ENCODE measurements around the gene LIPT2.

The LIPT2 gene

GRCh38 chr11:74466916-74467885 lies 26.3 kb downstream of the LIPT2 start, which contains the start of gene KCNE3:
Gene KCNE3 (minus strand): TSS chr11:74467549. CDS start chr11:74457563, 9,986 bp downstream.
- DNase-seq (ENCODE audit: low read depth in 2 of 2), result no peak

DNA sequence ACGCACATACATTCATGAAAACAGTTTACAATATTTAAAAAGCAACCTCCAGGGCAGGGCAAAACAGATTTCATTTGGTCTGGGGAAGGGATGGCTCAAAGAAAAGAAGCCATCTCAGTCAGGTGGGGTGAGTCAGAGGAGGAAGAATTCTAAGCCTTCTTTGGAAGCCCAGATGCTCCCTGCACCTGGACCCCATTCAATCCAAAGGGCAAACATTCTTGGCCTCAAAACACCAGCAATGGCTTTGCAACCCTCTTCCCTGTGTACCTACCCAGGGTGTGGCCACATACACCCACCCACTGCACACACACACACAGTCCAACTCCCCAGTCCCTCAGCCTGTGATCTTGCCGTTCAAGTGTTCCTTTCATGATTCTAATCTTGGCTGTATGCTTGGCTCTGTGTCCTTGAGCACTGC lies 28.2 kb downstream of the LIPT2 start:
- DNase-seq (ENCODE audit: low read depth in 2 of 2), result no peak

DNA sequence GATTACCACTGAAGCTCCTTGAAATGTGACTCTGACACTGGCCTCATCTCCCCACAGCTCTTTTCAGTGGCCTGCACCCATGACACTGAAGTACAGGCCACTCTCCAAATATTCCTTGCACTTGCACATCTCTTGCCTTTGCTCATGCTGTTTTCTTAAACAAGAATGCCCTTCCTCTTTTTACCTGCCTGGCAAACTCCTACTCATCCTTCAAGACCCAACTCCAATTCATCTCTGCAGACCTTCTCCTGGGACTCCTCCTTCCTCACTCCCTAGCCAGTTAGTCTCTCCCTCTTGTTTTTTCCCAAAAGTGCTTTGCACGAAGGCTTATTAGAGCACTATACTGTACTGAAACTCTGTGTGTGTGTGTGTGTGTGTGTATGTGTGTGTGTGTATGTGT lies 28.8 kb downstream of the LIPT2 start:
- DNase-seq (ENCODE audit: low read depth in 2 of 2), result no peak

DNA sequence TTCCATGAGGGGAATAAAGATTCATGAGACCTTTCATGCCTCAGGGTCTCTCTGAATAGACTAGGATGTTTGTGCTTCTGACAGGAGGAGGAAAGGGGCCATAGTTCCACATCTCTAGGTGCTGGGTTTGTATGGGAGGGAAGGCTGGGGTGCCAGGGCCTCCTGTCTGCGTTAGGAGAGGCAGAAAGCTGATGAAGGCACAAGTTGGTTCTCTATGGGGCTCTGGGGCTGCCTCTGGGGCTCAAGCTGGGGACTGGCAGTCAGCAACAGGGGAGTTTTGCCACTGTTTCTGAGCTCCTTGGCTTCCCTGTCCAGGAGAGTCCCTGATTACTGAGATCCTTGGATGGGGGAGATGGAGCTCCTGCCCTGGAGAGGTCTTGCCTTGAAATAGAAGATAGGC lies 30.3 kb downstream of the LIPT2 start:
- no peak for DNase-seq (ENCODE audit: low read depth in 2 of 2)

GRCh38 chr11:74462631-74463030 lies 30.9 kb downstream of the LIPT2 start:
- no peak for DNase-seq (ENCODE audit: low read depth in 2 of 2)

DNA sequence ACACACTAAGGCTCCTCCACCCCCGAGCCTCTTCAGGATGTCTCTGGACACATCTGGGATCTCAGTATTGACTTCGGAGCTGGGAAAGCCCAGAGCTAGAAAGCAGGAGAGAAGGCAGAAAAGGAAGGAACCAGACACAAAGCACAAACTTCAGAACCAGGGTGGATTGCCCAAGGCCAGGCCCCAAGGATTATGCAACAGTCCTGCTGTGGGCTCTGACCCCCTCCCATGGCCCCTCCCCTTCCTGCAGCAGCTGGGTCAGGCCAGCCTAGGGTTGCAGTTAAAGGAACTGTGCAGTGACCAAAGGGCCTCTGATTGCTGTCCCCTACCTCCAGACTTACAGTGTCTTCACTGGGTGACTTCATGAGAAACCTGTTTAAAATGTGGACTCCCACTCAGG lies 31.5 kb downstream of the LIPT2 start:
- DNase-seq (ENCODE audit: low read depth in 2 of 2), result no peak

- no peak for DNase-seq (ENCODE audit: low read depth in 2 of 2)
Observed at GRCh38 chr11:74460481-74461154, 32.9 kb downstream of the LIPT2 start.

GRCh38 chr11:74460065-74460464 lies 33.5 kb downstream of the LIPT2 start:
- no peak for DNase-seq (ENCODE audit: low read depth in 2 of 2)

DNA sequence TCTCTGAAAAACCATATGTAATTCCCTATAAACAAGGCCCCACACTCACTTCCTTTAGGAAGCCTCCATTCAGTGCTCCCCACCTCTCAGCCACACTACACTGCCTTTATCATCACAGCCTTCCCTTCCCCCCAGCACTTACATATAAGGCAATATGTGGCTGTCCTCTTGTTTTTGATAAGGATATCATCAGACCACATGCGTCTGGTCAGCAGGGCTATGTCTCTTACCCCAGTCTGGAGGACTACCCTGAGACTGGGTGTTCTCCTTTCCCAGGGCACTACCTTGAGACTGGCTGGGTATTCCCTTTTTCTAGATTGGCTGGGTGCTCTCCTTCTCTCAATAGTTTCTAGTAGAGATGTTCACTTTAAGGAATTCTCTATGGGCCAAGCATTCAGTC lies 33.9 kb downstream of the LIPT2 start:
- no peak for DNase-seq (ENCODE audit: low read depth in 2 of 2)

- DNase-seq (ENCODE audit: low read depth in 2 of 2), result no peak
Observed at GRCh38 chr11:74457356-74457755, 36.2 kb downstream of the LIPT2 start.

- peak; percentile 63 to 71 for DNase-seq (ENCODE audit: low read depth in 2 of 2)
Observed at GRCh38 chr11:74453373-74453975, 40.0 kb downstream of the LIPT2 start.

GRCh38 chr11:74452366-74452765 lies 41.2 kb downstream of the LIPT2 start:
- DNase-seq (ENCODE audit: low read depth in 2 of 2), result no peak

DNA sequence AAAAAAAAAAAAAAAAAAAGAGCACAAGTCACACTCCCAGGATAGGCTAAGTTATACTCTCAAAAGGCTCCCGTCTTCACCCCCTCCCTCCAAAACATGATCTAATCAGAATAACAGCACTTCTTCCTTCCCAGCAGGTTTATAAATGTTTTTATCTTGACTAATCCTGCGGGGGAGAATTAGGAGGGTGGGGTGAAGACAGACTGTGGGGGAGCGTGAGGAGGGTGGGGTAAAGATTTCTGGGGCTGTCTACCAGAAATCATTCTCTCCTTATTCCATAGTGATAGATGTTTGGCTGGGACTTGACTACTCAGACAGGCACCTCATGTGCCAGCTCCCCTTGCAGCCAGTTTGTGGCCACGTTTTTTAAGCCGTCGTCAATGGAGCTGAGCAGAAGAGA lies 43.2 kb downstream of the LIPT2 start:
- no peak for DNase-seq (ENCODE audit: low read depth in 2 of 2)

- DNase-seq (ENCODE audit: low read depth in 2 of 2), result peak in 1 of 2 donors; percentile 4
Observed at GRCh38 chr11:74449369-74449931, 44.1 kb downstream of the LIPT2 start.

DNA sequence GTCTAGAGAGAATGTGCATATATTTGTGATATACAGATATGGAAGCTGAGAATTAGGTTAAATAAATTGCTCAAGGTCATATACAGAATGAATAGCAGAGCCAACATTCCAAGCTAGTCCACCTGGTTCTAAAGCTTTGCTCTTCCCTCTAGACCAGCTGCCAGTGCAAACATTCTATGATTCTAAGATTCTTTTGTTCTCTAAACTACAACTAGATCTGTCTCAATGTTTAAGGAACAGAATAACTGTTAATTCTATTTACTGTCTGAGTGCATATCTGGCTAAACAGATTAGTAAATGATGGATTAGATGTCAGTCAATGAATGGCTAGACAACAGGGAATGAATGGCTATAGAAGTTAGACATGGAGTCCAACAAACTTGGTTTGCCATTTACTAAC lies 45.8 kb downstream of the LIPT2 start:
- DNase-seq (ENCODE audit: low read depth in 2 of 2), result no peak

GRCh38 chr11:74446532-74446938 lies 47.0 kb downstream of the LIPT2 start:
- no peak for DNase-seq (ENCODE audit: low read depth in 2 of 2)

GRCh38 chr11:74444173-74444826 lies 49.2 kb downstream of the LIPT2 start:
- no peak for DNase-seq (ENCODE audit: low read depth in 2 of 2)

DNA sequence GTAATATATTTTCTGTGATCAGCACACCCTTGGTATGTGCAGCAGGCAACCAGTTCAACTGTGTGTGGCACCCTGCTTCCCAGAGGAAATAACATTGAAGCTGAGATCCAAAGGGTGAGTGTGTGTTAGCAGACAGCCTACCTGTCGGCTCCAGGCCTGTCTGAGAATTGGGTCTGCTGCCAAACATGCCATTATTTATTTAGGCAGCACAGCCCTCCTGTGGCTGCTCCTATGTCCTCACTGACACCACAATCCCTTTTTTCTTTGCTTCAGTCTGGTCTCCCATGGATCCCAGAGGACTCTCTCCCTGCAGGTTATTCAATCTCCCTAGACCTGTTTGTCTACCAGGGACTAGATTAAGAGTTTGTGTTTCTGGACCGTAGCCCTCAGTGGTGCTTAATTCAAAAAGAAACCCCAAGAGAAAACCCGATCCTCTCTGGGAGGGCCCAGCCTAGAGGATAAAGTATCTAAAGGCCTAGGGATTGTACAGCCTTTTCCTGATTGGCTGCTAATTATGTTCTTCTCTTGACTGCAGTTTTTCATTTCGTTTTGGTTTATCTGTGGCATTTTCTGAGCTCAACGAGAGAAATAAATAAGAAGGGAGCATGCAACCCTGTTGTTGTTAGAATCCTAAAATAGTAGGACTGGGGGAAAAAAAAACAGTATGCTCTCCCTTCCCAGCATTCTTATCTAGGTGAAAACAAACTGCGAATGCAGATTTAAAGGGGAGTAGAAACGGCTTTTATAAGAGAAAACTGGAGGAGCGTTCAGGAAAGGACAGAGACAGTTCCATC lies 50.3 kb downstream of the LIPT2 start:
- no peak for DNase-seq (ENCODE audit: low read depth in 2 of 2)

- no peak for DNase-seq (ENCODE audit: low read depth in 2 of 2)
Observed at GRCh38 chr11:74442636-74443035, 50.9 kb downstream of the LIPT2 start.
